HuH-7.5 (cell line): ENCODE measurements around the gene PRUNE2.
"Not testable (repeated sequence)": the region's sequence is repeated elsewhere in the genome, so short reads cannot be mapped to it uniquely, and the experiment has no call there.

ENCODE experiments used
- DNase-seq: peaks from one replicate; pipeline ENCODE4 v3.0.0; 2011; ENCODE audit warnings: low spot score

The PRUNE2 gene

DNA sequence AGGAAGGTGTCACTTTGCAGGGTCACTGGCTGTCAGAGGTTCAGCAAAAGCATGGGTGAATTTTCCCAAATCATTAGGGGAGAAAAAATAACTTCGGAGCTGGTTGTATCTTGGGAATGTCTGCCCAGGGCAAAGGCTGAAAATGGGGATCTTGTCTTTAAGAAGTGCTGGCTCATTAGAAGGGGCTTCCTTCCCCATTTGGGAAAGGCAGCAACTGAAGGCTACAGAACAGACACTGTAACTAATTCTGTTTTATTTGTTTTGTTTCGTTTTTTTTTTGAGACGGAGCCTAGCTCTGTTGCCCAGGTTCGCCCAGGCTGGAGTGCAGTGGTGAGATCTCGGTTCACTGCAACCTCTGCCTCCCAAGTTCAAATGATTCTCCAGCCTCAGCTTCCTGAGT is 212.0 kb downstream of the PRUNE2 start:
- no peak for DNase-seq

GRCh38 chr9:76692458-76693129 is 213.3 kb downstream of the PRUNE2 start:
- DNase-seq: no peak

DNA sequence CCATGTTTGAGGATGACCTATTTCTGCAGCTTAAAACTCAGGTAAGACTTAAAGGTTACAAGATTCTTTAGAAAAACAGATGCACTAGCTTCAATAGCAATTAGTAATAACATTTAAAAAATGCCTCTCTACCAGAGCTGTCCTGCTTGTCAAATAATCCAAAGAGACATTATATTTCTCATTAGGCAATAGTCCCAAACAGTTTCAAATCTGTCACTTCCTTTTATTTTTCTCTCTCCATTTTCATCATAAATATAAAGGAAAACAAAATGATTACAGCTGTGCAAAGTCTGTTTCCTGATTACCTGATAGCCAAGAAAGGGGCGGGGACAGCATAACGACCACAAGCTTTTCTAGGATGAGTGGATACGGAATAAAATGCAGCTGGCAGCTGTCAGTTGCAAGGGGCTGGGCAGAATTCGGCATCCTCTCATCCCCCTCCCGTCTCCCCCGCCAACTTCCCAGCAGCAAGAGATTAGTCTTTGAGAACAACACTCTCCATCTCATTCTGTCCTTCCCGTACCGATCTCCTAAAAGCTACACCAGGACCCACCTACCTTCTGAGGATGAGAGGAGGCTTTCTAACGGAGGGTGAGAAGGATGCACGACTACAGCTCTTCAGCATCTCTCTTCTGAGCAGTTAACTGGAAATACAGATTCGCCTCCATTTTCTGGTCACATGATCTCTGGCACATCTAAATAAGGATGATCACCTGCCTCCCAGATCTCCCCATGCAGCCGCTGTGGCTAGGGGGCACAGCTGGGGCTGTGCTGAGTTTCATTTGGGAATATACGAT is 214.2 kb downstream of the PRUNE2 start:
- DNase-seq: no peak

- no peak for DNase-seq
These were observed 214.9 kb downstream of the PRUNE2 start for GRCh38 chr9:76690973-76691370.

DNA sequence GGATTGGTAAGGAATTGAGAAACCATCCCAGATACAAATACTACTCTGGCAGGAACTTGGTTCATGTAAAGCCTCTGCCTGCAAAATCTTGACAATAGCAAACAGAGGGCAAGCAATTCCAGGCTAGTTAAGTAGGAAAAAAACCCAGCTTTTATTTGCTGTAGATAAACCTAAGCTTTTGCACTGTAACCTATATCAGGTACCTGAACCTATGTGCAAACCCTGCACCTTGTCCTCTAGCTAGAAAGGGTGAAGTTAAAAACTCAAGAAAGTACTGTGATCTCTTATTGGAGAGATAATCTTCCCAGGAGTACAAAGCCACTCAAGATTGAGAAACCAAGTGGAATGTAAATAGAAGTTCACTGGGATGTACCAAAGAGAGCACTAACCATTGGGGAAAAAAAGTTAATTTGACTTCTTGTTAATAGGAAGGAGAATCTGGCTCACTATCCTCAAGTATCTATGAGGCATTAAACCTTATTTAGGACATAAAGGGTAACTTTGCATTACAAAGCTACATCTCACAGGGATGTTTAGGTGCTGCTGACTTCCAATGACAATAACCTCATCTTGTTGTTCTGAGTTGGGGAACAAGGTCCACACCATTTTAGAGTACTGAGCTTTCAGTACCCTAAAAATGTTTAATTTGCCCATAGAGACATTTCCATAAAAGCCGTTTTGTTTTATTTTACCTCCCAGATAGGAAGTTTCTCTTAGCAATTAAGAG is 215.5 kb downstream of the PRUNE2 start:
- no peak for DNase-seq

GRCh38 chr9:76688471-76689238 is 217.3 kb downstream of the PRUNE2 start:
- DNase-seq: peak; percentile 44

GRCh38 chr9:76687861-76688391 is 218.0 kb downstream of the PRUNE2 start:
- DNase-seq: no peak

DNA sequence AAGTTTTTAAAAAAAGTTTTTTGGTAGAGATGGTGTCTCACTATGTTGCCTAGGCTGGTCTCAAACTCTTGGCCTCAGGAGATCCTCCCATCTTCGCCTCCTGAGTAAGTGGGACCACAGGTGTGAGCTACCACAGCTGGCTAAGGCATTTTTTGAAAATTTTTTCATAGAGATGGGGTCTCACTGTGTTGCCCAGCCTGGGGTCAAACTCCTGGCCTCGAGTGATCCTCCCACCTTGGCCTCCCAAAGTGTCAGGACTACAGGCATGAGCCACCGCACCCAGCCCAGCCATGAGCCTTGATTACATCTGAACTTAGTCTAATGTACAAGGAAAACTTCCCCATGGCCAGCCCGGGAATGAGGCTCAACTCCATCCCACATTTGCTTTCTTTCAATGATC is 219.2 kb downstream of the PRUNE2 start:
- DNase-seq: no peak

DNA sequence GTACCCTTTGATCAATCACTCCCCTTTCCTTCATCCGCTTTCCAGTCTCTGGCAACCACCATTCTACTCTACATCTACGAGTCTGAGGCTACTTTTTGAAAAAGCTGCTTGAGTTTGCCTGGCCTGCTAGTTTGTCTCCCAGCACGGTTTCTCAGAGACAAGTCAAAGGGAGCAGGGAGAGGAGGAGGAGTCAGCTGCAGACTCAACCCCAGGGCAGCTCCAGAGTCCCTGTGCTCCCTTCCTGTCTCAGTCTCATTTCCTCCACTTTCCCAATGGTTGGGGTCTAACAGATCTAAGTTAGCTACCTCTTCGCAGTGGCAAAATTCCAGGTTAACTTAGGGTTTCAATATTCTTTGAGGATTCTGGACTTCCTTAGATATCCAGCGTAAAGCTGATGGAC is 221.7 kb downstream of the PRUNE2 start:
- no peak for DNase-seq

- DNase-seq: no peak
These were observed 224.4 kb downstream of the PRUNE2 start for GRCh38 chr9:76681556-76681955.

DNA sequence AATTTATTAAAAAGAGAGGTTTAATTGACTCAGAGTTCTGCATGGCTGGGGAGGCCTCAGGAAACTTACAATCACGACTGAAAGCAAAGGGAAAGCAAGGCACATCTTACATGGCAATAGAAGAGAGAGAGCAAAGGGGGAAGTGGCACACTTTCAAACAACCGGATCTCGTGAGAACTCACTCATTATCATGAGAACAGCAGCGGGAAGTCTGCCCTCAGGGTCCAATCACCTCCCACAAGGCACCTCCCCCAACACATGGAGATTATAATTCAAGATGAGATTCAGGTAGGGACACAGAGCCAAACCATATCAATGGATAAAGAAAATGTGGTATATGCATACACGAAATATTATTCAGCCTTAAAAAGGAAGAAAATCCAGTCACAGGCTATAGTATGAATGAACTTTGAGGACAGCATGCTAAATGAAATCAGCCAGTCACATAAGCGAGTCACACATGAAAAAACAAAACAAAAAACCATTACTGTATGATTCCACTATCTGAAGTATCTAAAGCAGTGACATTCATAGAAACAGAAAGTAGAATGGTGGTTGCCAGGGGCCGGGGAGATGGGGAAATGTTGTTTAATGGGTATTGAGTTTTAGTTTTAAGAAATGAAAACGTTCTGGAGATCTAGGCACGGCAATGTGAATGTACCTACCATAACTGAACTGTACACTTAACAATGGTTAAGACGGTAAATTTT is 225.0 kb downstream of the PRUNE2 start:
- no peak for DNase-seq

DNA sequence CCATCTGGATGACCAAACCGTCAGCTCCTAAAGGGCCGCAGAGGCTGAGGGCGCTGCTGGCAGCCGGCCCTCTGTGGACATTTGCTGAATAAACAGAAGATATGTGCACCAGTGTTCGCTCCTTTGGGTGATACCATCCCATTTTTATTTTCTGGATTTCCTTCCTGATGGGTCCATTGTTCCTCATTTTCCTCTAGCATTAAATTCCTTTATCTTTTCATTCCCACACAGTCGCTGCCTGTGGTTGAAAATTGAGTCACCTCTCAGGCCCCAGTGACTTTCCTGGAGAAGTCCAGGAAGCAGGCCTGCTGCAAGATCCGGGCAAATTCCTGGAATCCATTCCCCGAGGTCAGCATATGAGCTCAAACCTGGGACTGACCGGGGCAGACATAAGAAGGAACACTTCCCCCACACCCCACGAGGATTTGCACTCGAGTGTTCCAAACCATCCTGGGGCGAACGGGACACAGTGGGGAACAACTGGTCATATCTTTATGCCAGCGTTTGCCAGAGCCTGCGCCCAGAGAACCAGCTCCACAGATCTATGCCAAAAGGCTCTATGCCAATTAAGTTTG is 228.3 kb downstream of the PRUNE2 start:
- no peak for DNase-seq

GRCh38 chr9:76676857-76677256 is 229.1 kb downstream of the PRUNE2 start:
- DNase-seq: no peak

DNA sequence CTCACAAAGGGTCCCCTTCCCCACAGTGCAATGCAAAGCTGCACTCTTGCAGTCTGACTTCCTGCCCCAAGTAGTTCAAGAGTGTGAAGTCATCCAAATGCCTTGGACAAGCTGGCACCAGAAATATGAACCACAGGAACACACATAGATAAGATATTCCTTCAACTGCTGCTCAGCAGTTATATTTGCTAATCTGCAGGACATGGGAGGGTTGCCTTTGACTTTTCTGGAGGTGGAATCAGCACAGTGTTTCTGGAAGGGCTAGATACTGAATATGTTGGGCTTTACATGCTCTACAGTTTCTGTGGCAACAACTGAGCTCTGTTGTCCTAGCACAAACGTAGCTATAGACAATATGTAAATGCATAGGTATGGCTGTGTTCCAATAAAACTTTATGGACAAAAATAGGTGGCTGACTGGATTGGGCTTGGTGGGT is 238.4 kb downstream of the PRUNE2 start:
- DNase-seq: no peak

DNA sequence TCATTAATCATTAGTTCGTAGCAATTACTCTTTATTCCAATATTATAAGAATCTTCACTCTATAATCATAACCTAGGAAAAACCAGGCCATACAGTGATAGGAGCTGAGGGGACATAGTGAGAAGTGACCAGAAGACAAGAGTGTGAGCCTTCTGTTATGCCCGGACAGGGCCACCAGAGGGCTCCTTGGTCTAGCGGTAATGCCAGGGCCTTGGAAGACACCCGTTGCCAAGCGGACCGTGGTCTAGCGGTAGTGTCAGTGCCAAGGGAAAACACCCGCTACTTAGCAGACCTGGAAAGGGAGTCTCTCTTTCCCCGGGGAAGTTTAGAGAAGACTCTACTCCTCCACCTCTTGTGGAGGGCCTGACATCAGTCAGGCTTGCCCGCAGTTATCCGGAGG is 239.9 kb downstream of the PRUNE2 start:
- DNase-seq: not testable (repeated sequence)

- DNase-seq: no peak
These were observed 240.5 kb downstream of the PRUNE2 start for GRCh38 chr9:76665458-76665857.

GRCh38 chr9:76664120-76664519 is 241.8 kb downstream of the PRUNE2 start:
- DNase-seq: no peak

GRCh38 chr9:76662476-76663281 is 243.2 kb downstream of the PRUNE2 start:
- no peak for DNase-seq

DNA sequence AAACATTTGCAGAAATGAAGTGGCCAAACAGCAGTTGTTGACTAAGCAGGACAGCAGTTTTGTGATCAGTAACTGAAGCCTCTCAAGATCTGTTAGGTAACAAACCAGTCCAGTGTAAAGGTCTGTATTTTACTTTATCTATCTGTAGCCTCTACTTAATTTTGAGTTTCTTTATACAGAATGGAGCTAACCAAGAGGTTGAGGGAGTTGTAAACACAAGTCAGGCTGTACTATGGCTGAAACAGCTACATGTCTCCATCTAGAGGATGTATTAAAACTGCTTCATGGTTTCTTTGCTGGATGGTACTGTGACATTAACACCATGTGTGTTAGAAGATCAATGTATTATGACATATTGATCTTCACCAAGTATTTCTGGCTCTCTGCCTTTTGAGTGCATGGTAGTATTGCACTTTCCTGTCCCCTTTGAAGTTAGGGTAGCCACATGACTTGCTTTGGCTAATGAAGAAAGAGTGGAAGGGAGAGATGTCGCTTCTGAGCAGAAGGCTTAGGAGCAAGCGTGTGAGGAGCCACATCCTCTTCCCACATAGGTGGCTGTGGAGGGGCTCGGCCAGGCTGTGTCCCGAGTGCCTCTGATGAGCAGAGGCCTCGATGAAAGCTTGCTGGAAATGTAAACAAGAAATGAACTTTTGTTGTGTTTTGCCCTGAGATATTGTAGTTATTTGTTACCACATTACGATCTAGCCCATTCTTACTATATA is 247.2 kb downstream of the PRUNE2 start:
- peak; percentile 40 for DNase-seq
